Ascending aorta (tissue), 2 donors: ENCODE data around the gene ZDHHC22. TPM values are rescaled to one million over a fixed set of nuclear protein-coding genes. Genes with fewer than 3 reads are reported as not detected.
A peak's percentile ranks its signal among the peaks of the same experiment; 100 is the strongest.

Experiments
- DNase-seq, 2 donors: peaks; one replicate each; pipeline ENCODE4 v3.0.0-alpha.2; 2019; ENCODE audit warnings: low spot score in 2 of 2
- H3K27ac ChIP-seq, 2 donors: fragments of 200-600 bp; sonication (generic); one replicate each; pipeline ENCODE4 v1.5.1; 2016 to 2017; ENCODE audit warnings: mild to moderate bottlenecking in 1 of 2
- H3K27me3 ChIP-seq: fragments of 200-600 bp; sonication (generic); one replicate; pipeline ENCODE4 v1.5.1; 2017
- H3K36me3 ChIP-seq, 2 donors: fragments of 200-600 bp; sonication (generic); one replicate each; pipeline ENCODE4 v1.5.1; 2016
- H3K4me1 ChIP-seq, 2 donors: fragments of 200-600 bp; sonication (generic); one replicate each; pipeline ENCODE4 v1.5.1; 2016 to 2017; ENCODE audit warnings: mild to moderate bottlenecking in 1 of 2
- H3K4me3 ChIP-seq, 2 donors: fragments of 200-600 bp; sonication (generic); one replicate each; pipeline ENCODE4 v1.5.1; 2016 to 2017; ENCODE audit warnings: mild to moderate bottlenecking in 1 of 2
- H3K9me3 ChIP-seq, 2 donors: fragments of 200-600 bp; sonication (generic); one replicate each; pipeline ENCODE4 v1.5.1; 2016
- intact Hi-C: fragments of 100-400 bp; cut with DNase I; formaldehyde crosslinking; loops from one replicate; pipeline ENCODE4 v1.15.1; 2023
- total RNA-seq: library from RNA; depleted of rRNA; stranded (reverse); fragments of >200 nt; gene quantifications from one replicate; pipeline ENCODE4 v1.1.0, GENCODE V29; 2016
- TF ChIP-seq, protein P1 (sequence below), 3 experiments: fragments of 200-600 bp in 2 of 3; fragments of 450-650 bp in 1 of 3; sonication (generic) in 2 of 3; IDR thresholded peaks; one replicate each; pipeline ENCODE4 v1.5.1; 2016 to 2019; ENCODE audit warnings: antibody characterized with exemption in 3 of 3, mild to moderate bottlenecking in 1 of 3, moderate library complexity in 1 of 3

The ZDHHC22 gene
- total RNA-seq, 1 donor from 2014 or later = not detected

DNA sequence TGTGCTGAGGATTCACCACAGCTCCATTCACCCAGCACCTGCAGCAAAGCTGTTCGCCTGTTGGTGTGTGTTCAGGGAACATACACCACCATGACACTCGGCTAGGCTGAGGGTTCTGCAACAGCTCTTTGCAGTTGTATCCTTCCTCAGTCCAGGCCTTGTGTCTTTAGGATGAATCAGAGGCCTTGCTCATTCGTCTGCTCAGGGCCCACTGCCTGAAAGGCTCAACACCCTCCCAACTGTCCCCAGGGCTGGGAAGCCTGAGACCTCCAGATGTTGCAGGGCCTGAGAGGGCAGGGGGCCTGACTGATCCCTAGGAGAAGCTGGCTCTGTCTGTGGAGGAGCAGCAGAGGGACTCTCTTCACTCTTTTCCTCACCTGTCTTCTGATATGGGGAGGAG, 11.2 kb downstream of the ZDHHC22 start:
- DNase-seq = no peak
- Histone ChIP-seq H3K27me3 (no peaks in the 10 kb centered on the region), H3K9me3 (no peaks in the 10 kb centered on the region), H3K4me1 (peaks cover 0 to 1% of the 10 kb centered on the region in 2 donors), H3K36me3 (no peaks in the 10 kb centered on the region), H3K27ac (no peak overlapping the region), H3K4me3 (no peak overlapping the region)
- intact Hi-C loops = no loop called here
- TF ChIP-seq, protein P1, sequence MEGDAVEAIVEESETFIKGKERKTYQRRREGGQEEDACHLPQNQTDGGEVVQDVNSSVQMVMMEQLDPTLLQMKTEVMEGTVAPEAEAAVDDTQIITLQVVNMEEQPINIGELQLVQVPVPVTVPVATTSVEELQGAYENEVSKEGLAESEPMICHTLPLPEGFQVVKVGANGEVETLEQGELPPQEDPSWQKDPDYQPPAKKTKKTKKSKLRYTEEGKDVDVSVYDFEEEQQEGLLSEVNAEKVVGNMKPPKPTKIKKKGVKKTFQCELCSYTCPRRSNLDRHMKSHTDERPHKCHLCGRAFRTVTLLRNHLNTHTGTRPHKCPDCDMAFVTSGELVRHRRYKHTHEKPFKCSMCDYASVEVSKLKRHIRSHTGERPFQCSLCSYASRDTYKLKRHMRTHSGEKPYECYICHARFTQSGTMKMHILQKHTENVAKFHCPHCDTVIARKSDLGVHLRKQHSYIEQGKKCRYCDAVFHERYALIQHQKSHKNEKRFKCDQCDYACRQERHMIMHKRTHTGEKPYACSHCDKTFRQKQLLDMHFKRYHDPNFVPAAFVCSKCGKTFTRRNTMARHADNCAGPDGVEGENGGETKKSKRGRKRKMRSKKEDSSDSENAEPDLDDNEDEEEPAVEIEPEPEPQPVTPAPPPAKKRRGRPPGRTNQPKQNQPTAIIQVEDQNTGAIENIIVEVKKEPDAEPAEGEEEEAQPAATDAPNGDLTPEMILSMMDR (IDR thresholded peaks at IDR 0.05) = no peak

DNA sequence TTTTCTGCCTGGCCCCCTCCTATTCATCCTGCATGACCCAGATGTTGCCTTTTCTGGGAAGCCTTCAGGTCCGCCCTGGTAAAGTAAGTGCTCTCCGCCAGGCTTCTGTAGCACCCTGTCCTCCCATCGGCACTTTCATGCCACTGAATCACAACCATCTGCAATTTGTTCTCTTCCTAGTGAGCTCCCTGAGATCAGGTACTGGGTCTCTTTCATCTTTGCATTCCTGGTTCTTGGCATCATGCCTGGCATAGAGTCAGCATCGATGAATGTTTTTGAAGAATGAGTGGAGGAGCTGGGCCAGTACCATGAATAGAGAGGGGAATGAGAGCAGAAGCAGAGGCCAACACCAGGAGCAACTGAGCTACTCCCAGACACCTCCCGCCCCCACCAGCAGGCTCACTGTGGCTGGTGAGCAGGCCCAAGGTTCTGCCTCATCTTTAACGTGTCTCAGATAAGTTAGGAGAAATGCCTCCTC, 13.1 kb downstream of the ZDHHC22 start:
- TF ChIP-seq, protein P1 (IDR thresholded peaks at IDR 0.05) = no peak
- DNase-seq = no peak
- Histone ChIP-seq H3K4me3 (no peak overlapping the region), H3K9me3 (no peaks in the 10 kb centered on the region), H3K4me1 (peaks cover 5 to 8% of the 10 kb centered on the region in 2 donors), H3K27ac (no peak overlapping the region), H3K27me3 (no peaks in the 10 kb centered on the region), H3K36me3 (no peaks in the 10 kb centered on the region)
- intact Hi-C loops = loop anchor here (10.0 kb wide), 1 partner anchor 254 kb away; no protein-coding TSS in a partner anchor

- Histone ChIP-seq H3K4me1 (peaks cover 5 to 8% of the 10 kb centered on the region in 2 donors), H3K4me3 (no peak overlapping the region), H3K27ac (no peak overlapping the region), H3K27me3 (no peaks in the 10 kb centered on the region), H3K9me3 (no peaks in the 10 kb centered on the region), H3K36me3 (no peaks in the 10 kb centered on the region)
- TF ChIP-seq, protein P1 (IDR thresholded peaks at IDR 0.05) = no peak
- intact Hi-C loops = loop anchor here (10.0 kb wide), 1 partner anchor 252 kb away; no protein-coding TSS in a partner anchor
- no peak for DNase-seq
Observed at GRCh38 chr14:77126461-77126990, 15.1 kb downstream of the ZDHHC22 start.

- H3K4me1 ChIP-seq = peaks cover 5 to 8% of the 10 kb centered on the region in 2 donors
- no peak overlapping the region for H3K4me3 ChIP-seq
- H3K36me3 ChIP-seq = peaks cover 0 to 3% of the 10 kb centered on the region in 2 donors
- no peaks in the 10 kb centered on the region for H3K9me3 ChIP-seq
- TF ChIP-seq, protein P1 (IDR thresholded peaks at IDR 0.05) = no peak
- no peak overlapping the region for H3K27ac ChIP-seq
- DNase-seq = no peak
- no peaks in the 10 kb centered on the region for H3K27me3 ChIP-seq
- intact Hi-C loops = loop anchor here (2.0 to 10.0 kb wide), 2 partner anchors 27 to 251 kb away; partner anchors contain the start of gene CIPC
Observed at GRCh38 chr14:77125823-77126325, 15.7 kb downstream of the ZDHHC22 start.

DNA sequence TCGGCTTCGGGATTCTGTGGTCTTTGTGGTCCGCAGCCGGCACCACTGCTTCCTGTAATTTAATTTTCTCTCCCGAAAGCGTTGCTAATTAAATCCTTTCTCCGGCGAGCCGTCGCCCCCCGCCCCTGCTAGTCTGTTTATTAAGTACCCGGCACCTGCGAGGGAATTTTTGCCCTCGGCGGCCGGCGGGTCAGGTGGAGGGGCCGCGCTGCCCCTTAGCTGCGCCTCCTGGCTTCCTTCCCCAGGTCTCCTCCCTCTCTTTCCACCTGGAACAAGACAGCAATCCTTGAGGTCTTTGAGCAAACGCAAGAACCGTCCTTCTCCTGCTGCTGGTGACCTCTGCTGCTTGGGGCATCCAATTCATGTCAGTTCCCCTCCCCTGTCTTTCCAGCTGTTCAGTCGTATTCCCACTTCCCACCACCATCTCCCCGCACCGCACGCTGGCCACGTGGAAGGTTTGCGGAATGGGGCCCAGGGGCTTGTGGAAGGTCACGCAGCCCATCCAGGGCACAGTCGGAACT, 16.2 kb downstream of the ZDHHC22 start:
- H3K4me3 ChIP-seq = peak overlapping the region; percentile 34 to 81
- TF ChIP-seq, protein P1 (IDR thresholded peaks at IDR 0.05) = no peak
- H3K27me3 ChIP-seq = no peaks in the 10 kb centered on the region
- peaks cover 5 to 8% of the 10 kb centered on the region in 2 donors for H3K4me1 ChIP-seq
- peaks cover 0 to 6% of the 10 kb centered on the region in 2 donors for H3K36me3 ChIP-seq
- no peak for DNase-seq
- H3K27ac ChIP-seq = no peak overlapping the region
- intact Hi-C loops = loop anchor here (2.0 to 10.0 kb wide), 2 partner anchors 27 to 251 kb away; partner anchors contain the start of gene CIPC
- H3K9me3 ChIP-seq = no peaks in the 10 kb centered on the region
